ENCODE measurements around the gene SLAMF7. TPM values are rescaled to one million over a fixed set of nuclear protein-coding genes. Genes with fewer than 3 reads are reported as not detected.
"Not testable (repeated sequence)": the region's sequence is repeated elsewhere in the genome, so short reads cannot be mapped to it uniquely, and the experiment has no call there.

The SLAMF7 gene
- total and polyA plus RNA-seq, 2 donors (not counting 1 experiment from before 2014, with no cell fraction given): not detected

- Histone ChIP-seq H3K9ac (ENCODE audit: insufficient read depth, low read length) (no peak overlapping the region), H3K4me1 (ENCODE audit: control insufficient read depth, extremely low read depth, insufficient read depth, low read length) (no peaks in the 10 kb centered on the region), H3K4me2 (ENCODE audit: extremely low read depth, insufficient read depth, low read length) (no peak overlapping the region), H3K36me3 (ENCODE audit: control insufficient read depth, insufficient read depth, low read length) (no peaks in the 10 kb centered on the region), H2AFZ (ENCODE audit: low read length) (no peak overlapping the region), H3K27me3 (ENCODE audit: control insufficient read depth, insufficient read depth, low read length) (no peaks in the 10 kb centered on the region), H3K9me3 (ENCODE audit: control insufficient read depth, insufficient read depth, low read depth, low read length) (no peaks in the 10 kb centered on the region), H3K79me2 (ENCODE audit: control insufficient read depth, insufficient read depth, low read length) (no peaks in the 10 kb centered on the region), H3K4me3 (replicated peaks in 1 of 4; ENCODE audit: control extremely low read depth in 1 of 4, insufficient read depth in 1 of 4, low read depth in 3 of 4, low read length in 4 of 4) (no peak overlapping the region), H3K27ac (ENCODE audit: insufficient read depth, low read length) (no peak overlapping the region), H4K20me1 (ENCODE audit: control insufficient read depth, extremely low read depth, insufficient read depth, low read length) (no peaks in the 10 kb centered on the region)
- DNase-seq (ENCODE audit: low read depth in 2 of 2): no peak
- TF ChIP-seq CTCF (conservative IDR thresholded peaks at IDR 0.05 in 1 of 2, IDR thresholded peaks at IDR 0.05 in 1 of 2; ENCODE audit: low read depth in 1 of 2, low read length in 2 of 2): no peak
- no peak for TF ChIP-seq EZH2 (IDR thresholded peaks at IDR 0.05; ENCODE audit: low read length, missing control alignments)
Observed at GRCh38 chr1:160711276-160711601, 27.8 kb upstream of the SLAMF7 start.

- DNase-seq (ENCODE audit: low read depth in 2 of 2): no peak
- H3K4me2 ChIP-seq (ENCODE audit: extremely low read depth, insufficient read depth, low read length): no peak within 1 kb of the TSS
Observed at GRCh38 chr1:160711602-160712311, 27.3 kb upstream of the SLAMF7 start, which contains the start of gene CD48. CD48 (minus strand) TSS chr1:160711822; CDS start chr1:160711763, 59 bp downstream.

GRCh38 chr1:160712525-160713080, 26.4 kb upstream of the SLAMF7 start:
- H3K9me3 ChIP-seq (ENCODE audit: control insufficient read depth, insufficient read depth, low read depth, low read length); H3K4me3 ChIP-seq (replicated peaks in 1 of 4; ENCODE audit: control extremely low read depth in 1 of 4, insufficient read depth in 1 of 4, low read depth in 3 of 4, low read length in 4 of 4); H3K4me1 ChIP-seq (ENCODE audit: control insufficient read depth, extremely low read depth, insufficient read depth, low read length); DNase-seq (ENCODE audit: low read depth in 2 of 2); H4K20me1 ChIP-seq (ENCODE audit: control insufficient read depth, extremely low read depth, insufficient read depth, low read length); H3K9ac ChIP-seq (ENCODE audit: insufficient read depth, low read length); H3K27me3 ChIP-seq (ENCODE audit: control insufficient read depth, insufficient read depth, low read length); H3K36me3 ChIP-seq (ENCODE audit: control insufficient read depth, insufficient read depth, low read length); H3K79me2 ChIP-seq (ENCODE audit: control insufficient read depth, insufficient read depth, low read length); H2AFZ ChIP-seq (ENCODE audit: low read length); H3K4me2 ChIP-seq (ENCODE audit: extremely low read depth, insufficient read depth, low read length); H3K27ac ChIP-seq (ENCODE audit: insufficient read depth, low read length): not testable (repeated sequence)

More at GRCh38 chr1:160711602-160712311, 27.3 kb upstream of the SLAMF7 start, which contains the start of gene CD48:
- no peaks in the 10 kb centered on the region for H3K79me2 ChIP-seq (ENCODE audit: control insufficient read depth, insufficient read depth, low read length)
- H3K9ac ChIP-seq (ENCODE audit: insufficient read depth, low read length): no peak within 1 kb of the TSS
- H3K9me3 ChIP-seq (ENCODE audit: control insufficient read depth, insufficient read depth, low read depth, low read length): no peaks in the 10 kb centered on the region
- no peaks in the 10 kb centered on the region for H3K27me3 ChIP-seq (ENCODE audit: control insufficient read depth, insufficient read depth, low read length)
- H3K4me1 ChIP-seq (ENCODE audit: control insufficient read depth, extremely low read depth, insufficient read depth, low read length): no peaks in the 10 kb centered on the region
- TF ChIP-seq EZH2 (IDR thresholded peaks at IDR 0.05; ENCODE audit: low read length, missing control alignments) (no peak), CTCF (conservative IDR thresholded peaks at IDR 0.05 in 1 of 2, IDR thresholded peaks at IDR 0.05 in 1 of 2; ENCODE audit: low read depth in 1 of 2, low read length in 2 of 2) (no peak)
- no peak within 1 kb of the TSS for H3K27ac ChIP-seq (ENCODE audit: insufficient read depth, low read length)
- no peak within 1 kb of the TSS for H3K4me3 ChIP-seq (replicated peaks in 1 of 4; ENCODE audit: control extremely low read depth in 1 of 4, insufficient read depth in 1 of 4, low read depth in 3 of 4, low read length in 4 of 4)
- no peak within 1 kb of the TSS for H2AFZ ChIP-seq (ENCODE audit: low read length)
- H4K20me1 ChIP-seq (ENCODE audit: control insufficient read depth, extremely low read depth, insufficient read depth, low read length): no peaks in the 10 kb centered on the region
- H3K36me3 ChIP-seq (ENCODE audit: control insufficient read depth, insufficient read depth, low read length): no peaks in the 10 kb centered on the region

All from fibroblast of lung (primary cell).